ENCODE results near the gene FOSB.
A peak's percentile ranks its signal among the peaks of the same experiment; 100 is the strongest.

GRCh38 chr19:45443462-45444317 is 24.1 kb upstream of the FOSB start:
- peak; percentile 86 to 97 (median 87) for TF ChIP-seq POLR2AphosphoS5 (IDR thresholded peaks at IDR 0.05)
- TF ChIP-seq CTCF (IDR thresholded peaks at IDR 0.05), result no peak
- TF ChIP-seq EP300 (IDR thresholded peaks at IDR 0.05), result peak in 2 of 4 donors; percentile 35 to 70
- TF ChIP-seq POLR2A (IDR thresholded peaks at IDR 0.05), result peak; percentile 33 to 71

All from sigmoid colon (tissue), 4 donors.